MM.1S (cell line): Measurements from ENCODE around the gene LRG1.

Experiments used
- DNase-seq: peaks from one replicate; pipeline ENCODE4 v3.0.0-alpha.2; 2015
- H2AFZ ChIP-seq: fragments of 300-600 bp; sonication (generic); 2 replicates; pipeline ENCODE4 v1.6.0; 2016; ENCODE audit warnings: antibody characterized with exemption, low read length
- H3F3A ChIP-seq: fragments of 300-600 bp; sonication (generic); 2 replicates; pipeline ENCODE4 v1.6.1; 2016; ENCODE audit warnings: mild to moderate bottlenecking, antibody characterized with exemption, low read length, moderate library complexity, mixed read lengths; ENCODE audit not compliant: insufficient read depth
- H3K27ac ChIP-seq: fragments of 300-600 bp; sonication (generic); 2 replicates; pipeline ENCODE4 v1.5.1; 2016; ENCODE audit warnings: mild to moderate bottlenecking, low read length
- H3K27me3 ChIP-seq: fragments of 300-600 bp; sonication (generic); replicated peaks from 2 replicates; pipeline ENCODE4 v1.6.0; 2016; ENCODE audit warnings: low read length; ENCODE audit not compliant: insufficient read depth
- H3K36me3 ChIP-seq: fragments of 300-600 bp; sonication (generic); replicated peaks from 2 replicates; pipeline ENCODE4 v1.6.1; 2016; ENCODE audit warnings: mild to moderate bottlenecking, low read length, mixed read lengths; ENCODE audit not compliant: insufficient read depth
- H3K4me1 ChIP-seq: fragments of 300-600 bp; sonication (generic); 2 replicates; pipeline ENCODE4 v1.6.1; 2016; ENCODE audit warnings: low read length, mixed read lengths
- H3K4me2 ChIP-seq: fragments of 300-600 bp; sonication (generic); 2 replicates; pipeline ENCODE4 v1.6.0; 2016; ENCODE audit warnings: low read depth, low read length
- H3K4me3 ChIP-seq: fragments of 300-600 bp; sonication (generic); 2 replicates; pipeline ENCODE4 v1.5.1; 2016; ENCODE audit warnings: low read length, mixed read lengths
- H3K79me2 ChIP-seq: fragments of 300-600 bp; sonication (generic); 2 replicates; pipeline ENCODE4 v1.6.1; 2016; ENCODE audit warnings: mixed run types, low read length, mixed read lengths
- H3K9ac ChIP-seq: fragments of 300-600 bp; sonication (generic); 2 replicates; pipeline ENCODE4 v1.6.1; 2016; ENCODE audit warnings: low read length, mixed read lengths
- H3K9me2 ChIP-seq: fragments of 300-600 bp; sonication (generic); replicated peaks from 2 replicates; pipeline ENCODE4 v1.6.1; 2016; ENCODE audit warnings: mild to moderate bottlenecking, low read length, mixed read lengths; ENCODE audit not compliant: insufficient read depth
- H3K9me3 ChIP-seq: fragments of 300-600 bp; sonication (generic); replicated peaks from 2 replicates; pipeline ENCODE4 v1.6.1; 2016; ENCODE audit warnings: mild to moderate bottlenecking, low read length, mixed read lengths; ENCODE audit not compliant: insufficient read depth
- H4K20me1 ChIP-seq: fragments of 300-600 bp; sonication (generic); 2 replicates; pipeline ENCODE4 v1.6.1; 2016; ENCODE audit warnings: mild to moderate bottlenecking, low read length, moderate library complexity, mixed read lengths; ENCODE audit not compliant: insufficient read depth
- EZH2 ChIP-seq: fragments of 300-600 bp; sonication (generic); optimal IDR thresholded peaks from 2 replicates; pipeline ENCODE3; 2017; ENCODE audit warnings: low read depth, mild to moderate bottlenecking, antibody characterized with exemption, low read length, mixed read lengths
- EZH2phosphoT487 ChIP-seq: fragments of 300-600 bp; sonication (generic); IDR thresholded peaks from 2 replicates; pipeline ENCODE4 v1.6.1; 2018; ENCODE audit warnings: antibody characterized with exemption, low read length
- TF ChIP-seq, protein P1 (sequence below): fragments of 300-600 bp; sonication (generic); IDR thresholded peaks from 2 replicates; pipeline ENCODE4 v1.5.1; 2016; ENCODE audit warnings: antibody characterized with exemption, low read length, mixed read lengths

The LRG1 gene

GRCh38 chr19:4496304-4496703, 43.5 kb downstream of the LRG1 start:
- no peaks in the 10 kb centered on the region for H3K36me3 ChIP-seq
- H3K9ac ChIP-seq, result no peak overlapping the region
- H3K4me1 ChIP-seq, result no peaks in the 10 kb centered on the region
- H3K9me3 ChIP-seq, result no peaks in the 10 kb centered on the region
- no peaks in the 10 kb centered on the region for H3F3A ChIP-seq
- no peak for DNase-seq
- no peaks in the 10 kb centered on the region for H3K79me2 ChIP-seq
- H2AFZ ChIP-seq, result no peak overlapping the region
- H3K9me2 ChIP-seq, result no peaks in the 10 kb centered on the region
- H4K20me1 ChIP-seq, result no peaks in the 10 kb centered on the region
- no peak for TF ChIP-seq EZH2
- TF ChIP-seq, protein P1, sequence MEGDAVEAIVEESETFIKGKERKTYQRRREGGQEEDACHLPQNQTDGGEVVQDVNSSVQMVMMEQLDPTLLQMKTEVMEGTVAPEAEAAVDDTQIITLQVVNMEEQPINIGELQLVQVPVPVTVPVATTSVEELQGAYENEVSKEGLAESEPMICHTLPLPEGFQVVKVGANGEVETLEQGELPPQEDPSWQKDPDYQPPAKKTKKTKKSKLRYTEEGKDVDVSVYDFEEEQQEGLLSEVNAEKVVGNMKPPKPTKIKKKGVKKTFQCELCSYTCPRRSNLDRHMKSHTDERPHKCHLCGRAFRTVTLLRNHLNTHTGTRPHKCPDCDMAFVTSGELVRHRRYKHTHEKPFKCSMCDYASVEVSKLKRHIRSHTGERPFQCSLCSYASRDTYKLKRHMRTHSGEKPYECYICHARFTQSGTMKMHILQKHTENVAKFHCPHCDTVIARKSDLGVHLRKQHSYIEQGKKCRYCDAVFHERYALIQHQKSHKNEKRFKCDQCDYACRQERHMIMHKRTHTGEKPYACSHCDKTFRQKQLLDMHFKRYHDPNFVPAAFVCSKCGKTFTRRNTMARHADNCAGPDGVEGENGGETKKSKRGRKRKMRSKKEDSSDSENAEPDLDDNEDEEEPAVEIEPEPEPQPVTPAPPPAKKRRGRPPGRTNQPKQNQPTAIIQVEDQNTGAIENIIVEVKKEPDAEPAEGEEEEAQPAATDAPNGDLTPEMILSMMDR, result no peak
- no peak for TF ChIP-seq EZH2phosphoT487
- H3K27ac ChIP-seq, result no peak overlapping the region
- no peak overlapping the region for H3K4me2 ChIP-seq
- H3K27me3 ChIP-seq, result no peaks in the 10 kb centered on the region
- H3K4me3 ChIP-seq, result no peak overlapping the region

- H4K20me1 ChIP-seq, result no peaks in the 10 kb centered on the region
- no peaks in the 10 kb centered on the region for H3K4me1 ChIP-seq
- no peaks in the 10 kb centered on the region for H3K9me3 ChIP-seq
- TF ChIP-seq, protein P1, result no peak
- TF ChIP-seq EZH2phosphoT487 (no peak), EZH2 (no peak)
- no peak overlapping the region for H3K27ac ChIP-seq
- H3K79me2 ChIP-seq, result no peaks in the 10 kb centered on the region
- H3F3A ChIP-seq, result no peaks in the 10 kb centered on the region
- no peak overlapping the region for H3K9ac ChIP-seq
- H3K36me3 ChIP-seq, result no peaks in the 10 kb centered on the region
- H3K27me3 ChIP-seq, result no peaks in the 10 kb centered on the region
- H3K4me2 ChIP-seq, result no peak overlapping the region
- no peak overlapping the region for H2AFZ ChIP-seq
- no peaks in the 10 kb centered on the region for H3K9me2 ChIP-seq
- no peak overlapping the region for H3K4me3 ChIP-seq
- no peak for DNase-seq
Observed at GRCh38 chr19:4495471-4495870, 44.4 kb downstream of the LRG1 start.

DNA sequence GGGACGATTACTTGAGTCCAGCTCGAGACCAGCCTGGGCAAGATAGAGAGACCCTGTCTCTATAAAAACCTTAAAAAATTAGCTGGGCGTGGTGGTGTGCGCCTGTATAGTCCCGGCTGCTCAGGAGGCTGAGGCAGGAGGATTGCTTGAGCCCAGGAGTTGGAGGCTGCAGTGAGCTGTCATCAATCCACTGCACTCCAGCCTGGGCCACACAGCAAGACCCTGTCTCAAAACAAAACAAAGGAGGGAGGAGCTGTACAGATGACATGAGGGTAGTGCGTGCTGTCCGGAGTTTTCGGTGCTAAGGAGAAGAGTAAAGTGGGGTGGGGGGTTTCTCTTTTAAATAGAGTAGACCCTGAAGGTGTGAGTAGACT, 45.2 kb downstream of the LRG1 start:
- no peak overlapping the region for H3K9ac ChIP-seq
- no peaks in the 10 kb centered on the region for H3K36me3 ChIP-seq
- H3K4me3 ChIP-seq, result no peak overlapping the region
- H3K9me2 ChIP-seq, result no peaks in the 10 kb centered on the region
- DNase-seq, result no peak
- H2AFZ ChIP-seq, result no peak overlapping the region
- no peaks in the 10 kb centered on the region for H3K27me3 ChIP-seq
- no peaks in the 10 kb centered on the region for H3K79me2 ChIP-seq
- no peaks in the 10 kb centered on the region for H3F3A ChIP-seq
- H3K9me3 ChIP-seq, result no peaks in the 10 kb centered on the region
- no peak overlapping the region for H3K27ac ChIP-seq
- no peak overlapping the region for H3K4me2 ChIP-seq
- TF ChIP-seq EZH2 (no peak), EZH2phosphoT487 (no peak)
- TF ChIP-seq, protein P1, result no peak
- no peaks in the 10 kb centered on the region for H3K4me1 ChIP-seq
- H4K20me1 ChIP-seq, result no peaks in the 10 kb centered on the region
